Colonic mucosa (tissue), 4 donors: ENCODE measurements around the gene TCP11L1. TPM values are rescaled to one million over a fixed set of nuclear protein-coding genes. Genes with fewer than 3 reads are reported as not detected.

ENCODE experiments used
- DNase-seq: peaks from one replicate; pipeline ENCODE4 v3.0.0-alpha.2; 2020
- H3K27ac ChIP-seq: fragments of 200-600 bp; one replicate; pipeline ENCODE4 v1.8.0; 2021
- H3K27me3 ChIP-seq: fragments of 200-600 bp; one replicate; pipeline ENCODE4 v1.8.0; 2021
- H3K36me3 ChIP-seq: fragments of 200-600 bp; one replicate; pipeline ENCODE4 v1.8.0; 2021
- H3K4me1 ChIP-seq: fragments of 200-600 bp; one replicate; pipeline ENCODE4 v1.8.0; 2021; ENCODE audit warnings: mild to moderate bottlenecking
- H3K4me3 ChIP-seq: fragments of 200-600 bp; one replicate; pipeline ENCODE4 v1.8.0; 2021
- H3K9ac ChIP-seq, 2 donors: one replicate each; pipeline ENCODE4 v1.7.0; 2013; ENCODE audit warnings: control low read depth in 2 of 2, low read depth in 2 of 2, low read length in 2 of 2
- H3K9me3 ChIP-seq: fragments of 200-600 bp; one replicate; pipeline ENCODE4 v1.8.0; 2021
- intact Hi-C: fragments of 100-400 bp; cut with DNase I; formaldehyde crosslinking; loops from one replicate; pipeline ENCODE4 v1.14.1; 2022
- total RNA-seq, 2 donors: library from RNA; stranded (reverse); fragmentation: NEBNext Ultra II Directional in 1 of 2; extraction: Animal tissue kit (Norgen Biotek cat#: 25700) in 1 of 2; gene quantifications; one replicate each; pipeline ENCODE4 v1.2.1, GENCODE V29; 2021
- TF ChIP-seq, protein P1 (sequence below): fragments of 200-600 bp; IDR thresholded peaks from one replicate; pipeline ENCODE4 v1.8.0; 2022; ENCODE audit warnings: antibody characterized with exemption, mild to moderate bottlenecking
- donor health status: healthy.
- donor health status: DM: no; HTN: no; CAD: no.
- donor health status: DM: no; HTN: no; CAD: no.

Gene TCP11L1
- total RNA-seq, 2 donors from 2014 or later, result 14.5 to 17.9 TPM

DNA sequence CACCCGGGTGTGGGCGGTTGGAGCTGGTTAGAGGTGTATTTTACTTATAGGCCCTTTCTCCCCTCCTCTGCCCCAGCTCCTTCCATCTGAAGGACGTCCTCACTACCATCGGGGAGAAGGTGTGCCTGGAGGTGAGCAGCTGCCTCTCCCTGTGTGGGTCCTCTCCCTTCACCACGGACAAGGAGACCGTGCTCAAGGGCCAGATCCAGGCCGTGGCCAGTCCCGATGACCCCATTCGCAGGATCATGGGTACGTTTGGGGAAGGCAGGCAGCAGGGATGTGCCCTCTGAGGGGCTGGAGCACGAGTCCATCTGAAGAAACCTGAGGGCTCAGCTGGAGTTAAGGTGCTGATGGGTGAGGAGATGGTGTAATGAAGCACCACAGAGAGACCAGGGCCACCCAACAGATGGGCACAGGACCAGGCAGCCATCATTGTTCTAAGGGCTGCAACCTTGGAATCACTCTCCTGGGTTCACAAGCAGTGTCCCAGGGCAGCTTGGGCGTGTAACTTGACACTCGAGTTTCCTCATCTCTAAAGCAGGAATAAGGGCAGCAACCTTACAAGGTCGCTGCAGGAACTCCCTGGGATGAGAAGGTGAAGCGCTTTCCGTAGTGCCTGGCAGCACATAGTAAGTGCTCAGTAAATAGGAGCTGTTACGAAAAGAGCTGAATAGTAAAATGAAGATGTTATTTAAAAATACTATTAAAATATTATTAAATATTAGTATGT is 29.4 kb downstream of the TCP11L1 start:
- H3K9ac ChIP-seq, result no peak overlapping the region
- H3K27me3 ChIP-seq, result no peaks in the 10 kb centered on the region
- intact Hi-C loops, result loop anchor here (10.0 kb wide), 1 partner anchor 254 kb away; no protein-coding TSS in a partner anchor
- H3K9me3 ChIP-seq, result no peaks in the 10 kb centered on the region
- no peak for DNase-seq
- H3K27ac ChIP-seq, result no peak overlapping the region
- H3K36me3 ChIP-seq, result no peaks in the 10 kb centered on the region
- TF ChIP-seq, protein P1, sequence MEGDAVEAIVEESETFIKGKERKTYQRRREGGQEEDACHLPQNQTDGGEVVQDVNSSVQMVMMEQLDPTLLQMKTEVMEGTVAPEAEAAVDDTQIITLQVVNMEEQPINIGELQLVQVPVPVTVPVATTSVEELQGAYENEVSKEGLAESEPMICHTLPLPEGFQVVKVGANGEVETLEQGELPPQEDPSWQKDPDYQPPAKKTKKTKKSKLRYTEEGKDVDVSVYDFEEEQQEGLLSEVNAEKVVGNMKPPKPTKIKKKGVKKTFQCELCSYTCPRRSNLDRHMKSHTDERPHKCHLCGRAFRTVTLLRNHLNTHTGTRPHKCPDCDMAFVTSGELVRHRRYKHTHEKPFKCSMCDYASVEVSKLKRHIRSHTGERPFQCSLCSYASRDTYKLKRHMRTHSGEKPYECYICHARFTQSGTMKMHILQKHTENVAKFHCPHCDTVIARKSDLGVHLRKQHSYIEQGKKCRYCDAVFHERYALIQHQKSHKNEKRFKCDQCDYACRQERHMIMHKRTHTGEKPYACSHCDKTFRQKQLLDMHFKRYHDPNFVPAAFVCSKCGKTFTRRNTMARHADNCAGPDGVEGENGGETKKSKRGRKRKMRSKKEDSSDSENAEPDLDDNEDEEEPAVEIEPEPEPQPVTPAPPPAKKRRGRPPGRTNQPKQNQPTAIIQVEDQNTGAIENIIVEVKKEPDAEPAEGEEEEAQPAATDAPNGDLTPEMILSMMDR, result no peak
- H3K4me1 ChIP-seq, result no peaks in the 10 kb centered on the region
- H3K4me3 ChIP-seq, result no peak overlapping the region

DNA sequence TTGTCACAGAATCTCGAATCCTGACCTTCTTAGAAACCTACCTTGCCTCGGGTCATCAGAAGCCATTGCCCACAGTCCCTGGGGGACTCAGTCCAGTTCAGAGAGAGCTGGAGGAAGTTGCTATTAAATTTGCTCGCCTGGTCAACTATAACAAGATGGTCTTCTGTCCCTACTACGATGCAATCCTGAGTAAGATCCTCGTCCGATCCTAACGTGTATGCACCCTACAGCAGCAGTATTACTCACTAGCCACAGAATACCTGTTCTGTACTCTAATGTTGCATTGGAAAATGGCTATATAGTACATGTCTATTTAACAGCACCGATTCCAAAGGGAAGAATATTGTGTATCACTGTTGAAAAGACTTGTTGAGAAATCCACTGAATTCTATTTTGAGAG is 33.1 kb downstream of the TCP11L1 start:
- intact Hi-C loops, result no loop called here
- no peak overlapping the region for H3K27ac ChIP-seq
- no peak for DNase-seq
- no peaks in the 10 kb centered on the region for H3K9me3 ChIP-seq
- no peaks in the 10 kb centered on the region for H3K4me1 ChIP-seq
- no peak overlapping the region for H3K9ac ChIP-seq
- no peaks in the 10 kb centered on the region for H3K27me3 ChIP-seq
- H3K36me3 ChIP-seq, result no peaks in the 10 kb centered on the region
- no peak overlapping the region for H3K4me3 ChIP-seq
- TF ChIP-seq, protein P1, result no peak

DNA sequence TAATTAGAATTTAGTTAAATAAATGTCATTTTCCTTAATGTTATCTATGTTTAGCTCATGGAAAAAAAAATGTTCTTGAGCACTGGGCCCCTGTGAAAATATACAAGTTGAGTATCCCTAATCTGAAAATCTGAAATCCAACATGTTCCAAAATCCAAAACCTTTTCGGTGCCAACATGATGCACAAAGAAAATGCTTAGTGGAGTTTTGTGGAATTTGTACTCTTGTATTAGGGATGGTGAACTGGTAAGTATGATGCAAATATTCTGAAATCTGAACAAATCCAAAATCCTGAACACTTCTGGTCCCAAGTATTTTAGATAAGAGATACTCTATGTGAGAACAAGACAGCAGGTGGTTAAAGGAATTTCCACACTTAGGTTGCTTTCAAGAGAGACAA is 44.5 kb downstream of the TCP11L1 start:
- H3K36me3 ChIP-seq, result no peaks in the 10 kb centered on the region
- no peaks in the 10 kb centered on the region for H3K9me3 ChIP-seq
- H3K4me1 ChIP-seq, result no peaks in the 10 kb centered on the region
- TF ChIP-seq, protein P1, result no peak
- H3K4me3 ChIP-seq, result no peak overlapping the region
- no peak overlapping the region for H3K9ac ChIP-seq
- no peaks in the 10 kb centered on the region for H3K27me3 ChIP-seq
- DNase-seq, result no peak
- intact Hi-C loops, result no loop called here
- H3K27ac ChIP-seq, result no peak overlapping the region

DNA sequence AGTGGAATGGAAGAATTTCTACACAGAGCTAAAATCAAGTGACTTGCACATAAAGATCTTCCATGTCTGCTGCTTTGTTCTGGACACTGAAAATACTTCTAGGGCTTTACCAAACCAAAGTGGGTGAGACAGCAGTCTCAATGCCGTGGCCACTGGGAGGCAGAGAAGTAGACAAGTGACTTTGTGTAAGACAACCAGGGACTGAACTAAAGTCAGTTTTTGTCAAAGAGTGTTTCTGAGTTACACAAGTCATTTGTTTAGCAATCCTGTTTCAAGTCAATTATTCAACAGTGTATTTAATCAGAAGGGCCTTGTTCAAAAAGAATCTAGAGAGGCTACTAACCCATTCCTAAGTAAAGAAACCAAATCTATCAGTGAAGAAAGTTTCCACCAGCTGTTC is 46.6 kb downstream of the TCP11L1 start:
- H3K4me1 ChIP-seq, result no peaks in the 10 kb centered on the region
- no peak overlapping the region for H3K4me3 ChIP-seq
- intact Hi-C loops, result no loop called here
- DNase-seq, result no peak
- TF ChIP-seq, protein P1, result no peak
- H3K9me3 ChIP-seq, result no peaks in the 10 kb centered on the region
- no peaks in the 10 kb centered on the region for H3K36me3 ChIP-seq
- no peak overlapping the region for H3K27ac ChIP-seq
- no peaks in the 10 kb centered on the region for H3K27me3 ChIP-seq
- H3K9ac ChIP-seq, result no peak overlapping the region

DNA sequence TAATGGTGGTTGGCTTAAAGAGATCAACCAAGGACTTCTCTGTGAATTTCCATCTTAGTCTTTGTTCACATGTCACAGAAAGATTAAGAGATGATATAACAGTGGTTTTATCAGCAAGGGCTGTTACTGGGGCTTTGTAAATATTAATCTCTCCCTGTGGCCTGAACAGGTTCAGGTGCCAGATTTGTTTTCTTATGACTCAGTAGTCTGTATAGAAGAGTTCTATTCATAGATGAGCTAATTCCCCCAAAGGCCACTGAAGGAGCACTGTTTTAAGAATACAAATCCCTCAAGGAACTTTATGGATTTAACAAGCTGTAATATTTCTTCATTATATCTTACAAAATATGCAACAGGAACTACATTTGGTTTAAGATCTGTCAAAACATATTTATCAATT is 50.4 kb downstream of the TCP11L1 start:
- Histone ChIP-seq H3K4me3 (no peak overlapping the region), H3K27me3 (no peaks in the 10 kb centered on the region), H3K9me3 (no peaks in the 10 kb centered on the region), H3K9ac (no peak overlapping the region), H3K36me3 (no peaks in the 10 kb centered on the region), H3K4me1 (no peaks in the 10 kb centered on the region), H3K27ac (no peak overlapping the region)
- no peak for DNase-seq
- intact Hi-C loops, result no loop called here
- TF ChIP-seq, protein P1, result no peak
